Upper lobe of right lung (tissue), 1 donor: ENCODE data around the gene UTP25. TPM values are rescaled to one million over a fixed set of nuclear protein-coding genes. Genes with fewer than 3 reads are reported as not detected.

Experiments used
- ATAC-seq: fragments of 200-7000 bp; cut with Tn5 transposase; one replicate; pipeline ENCODE4 v1.9.1; 2020; ENCODE audit warnings: mild to moderate bottlenecking, moderate library complexity
- DNase-seq: peaks from one replicate; pipeline ENCODE4 v3.0.0-alpha.2; 2020
- H3K27ac ChIP-seq: fragments of 200-600 bp; one replicate; pipeline ENCODE4 v1.8.0; 2022
- H3K27me3 ChIP-seq: fragments of 200-600 bp; one replicate; pipeline ENCODE4 v1.8.0; 2022; ENCODE audit warnings: mild to moderate bottlenecking
- H3K36me3 ChIP-seq: fragments of 200-600 bp; one replicate; pipeline ENCODE4 v1.8.0; 2022
- H3K4me1 ChIP-seq: fragments of 200-600 bp; one replicate; pipeline ENCODE4 v1.8.0; 2022
- H3K4me3 ChIP-seq: fragments of 200-600 bp; one replicate; pipeline ENCODE4 v1.8.0; 2022; ENCODE audit warnings: mild to moderate bottlenecking
- H3K9me3 ChIP-seq: fragments of 200-600 bp; one replicate; pipeline ENCODE4 v1.8.0; 2022
- intact Hi-C: fragments of 100-400 bp; cut with DNase I; formaldehyde crosslinking; loops from one replicate; pipeline ENCODE4 v1.11.0; 2022
- total RNA-seq: library from RNA; stranded (reverse); fragmentation: NEBNext Ultra II Directional; extraction: Animal tissue kit (Norgen Biotek cat#: 25700); gene quantifications from one replicate; pipeline ENCODE4 v1.2.1, GENCODE V29; 2021
- TF ChIP-seq, protein P1 (sequence below): fragments of 200-600 bp; IDR thresholded peaks from one replicate; pipeline ENCODE4 v1.8.0; 2022; ENCODE audit warnings: antibody characterized with exemption
- donor health status: DM: no; HTN: yes; CAD: no; lungs with severe emphysema.

UTP25 gene
- total RNA-seq, 1 donor from 2014 or later = 7.1 TPM

DNA sequence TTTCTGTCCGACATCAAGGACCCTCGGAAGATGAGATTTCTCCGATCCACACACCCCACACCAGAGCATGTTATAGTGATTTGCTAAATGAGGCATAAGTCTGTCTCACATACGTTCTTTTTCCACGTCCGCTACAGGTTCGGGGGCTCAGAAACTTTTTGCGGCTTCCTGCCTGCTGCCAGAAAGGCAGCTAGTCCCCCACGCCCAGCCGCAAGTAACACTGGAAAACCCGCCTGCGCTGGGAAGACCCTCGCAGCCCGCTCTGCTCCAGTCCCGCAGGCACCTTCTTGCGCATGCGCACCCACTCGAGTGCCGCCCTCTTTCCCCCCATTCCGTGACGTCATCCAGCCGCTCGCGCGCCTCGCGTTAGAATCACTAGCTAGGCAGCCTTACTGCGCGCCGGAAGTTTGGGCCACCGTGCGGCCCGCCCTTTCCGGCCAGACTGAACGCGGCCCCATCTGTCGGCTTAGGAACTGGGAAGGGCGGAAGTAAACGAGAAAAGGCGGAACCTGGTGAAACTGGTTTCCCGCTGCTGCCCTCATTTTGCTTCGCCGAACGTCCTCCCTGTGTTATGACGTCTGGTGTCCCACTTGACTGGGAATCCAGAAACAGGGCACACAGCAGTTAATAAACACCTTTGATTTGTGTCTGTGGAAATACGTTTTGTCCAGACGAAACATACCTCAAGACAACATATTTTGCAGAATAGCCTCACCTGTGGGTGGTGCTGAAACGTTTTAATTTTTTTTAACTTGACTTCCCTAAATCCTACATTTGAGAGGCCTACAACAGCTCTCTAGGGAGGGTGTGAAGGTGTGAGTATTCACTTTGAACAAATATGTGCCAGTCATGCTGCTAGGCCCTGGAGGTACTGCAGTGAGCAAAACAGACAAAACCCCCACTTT is 43.3 kb upstream of the UTP25 start, which contains the start of gene C1orf74:
Gene C1orf74 (minus strand): TSS at position 295 of the 905 bp plus-strand sequence. CDS start 925 bp downstream, outside the sequence.
- H3K4me1 ChIP-seq = peaks cover 8% of the 10 kb centered on the region
- peak within 1 kb of the TSS; percentile 85 for H3K27ac ChIP-seq
- no peaks in the 10 kb centered on the region for H3K36me3 ChIP-seq
- peak within 1 kb of the TSS; percentile 62 for H3K4me3 ChIP-seq
- TF ChIP-seq, protein P1, sequence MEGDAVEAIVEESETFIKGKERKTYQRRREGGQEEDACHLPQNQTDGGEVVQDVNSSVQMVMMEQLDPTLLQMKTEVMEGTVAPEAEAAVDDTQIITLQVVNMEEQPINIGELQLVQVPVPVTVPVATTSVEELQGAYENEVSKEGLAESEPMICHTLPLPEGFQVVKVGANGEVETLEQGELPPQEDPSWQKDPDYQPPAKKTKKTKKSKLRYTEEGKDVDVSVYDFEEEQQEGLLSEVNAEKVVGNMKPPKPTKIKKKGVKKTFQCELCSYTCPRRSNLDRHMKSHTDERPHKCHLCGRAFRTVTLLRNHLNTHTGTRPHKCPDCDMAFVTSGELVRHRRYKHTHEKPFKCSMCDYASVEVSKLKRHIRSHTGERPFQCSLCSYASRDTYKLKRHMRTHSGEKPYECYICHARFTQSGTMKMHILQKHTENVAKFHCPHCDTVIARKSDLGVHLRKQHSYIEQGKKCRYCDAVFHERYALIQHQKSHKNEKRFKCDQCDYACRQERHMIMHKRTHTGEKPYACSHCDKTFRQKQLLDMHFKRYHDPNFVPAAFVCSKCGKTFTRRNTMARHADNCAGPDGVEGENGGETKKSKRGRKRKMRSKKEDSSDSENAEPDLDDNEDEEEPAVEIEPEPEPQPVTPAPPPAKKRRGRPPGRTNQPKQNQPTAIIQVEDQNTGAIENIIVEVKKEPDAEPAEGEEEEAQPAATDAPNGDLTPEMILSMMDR = no peak
- no peaks in the 10 kb centered on the region for H3K9me3 ChIP-seq
- peak; percentile 99 for ATAC-seq
- H3K27me3 ChIP-seq = no peaks in the 10 kb centered on the region
- DNase-seq = peak; percentile 100
- intact Hi-C loops = no loop called here

DNA sequence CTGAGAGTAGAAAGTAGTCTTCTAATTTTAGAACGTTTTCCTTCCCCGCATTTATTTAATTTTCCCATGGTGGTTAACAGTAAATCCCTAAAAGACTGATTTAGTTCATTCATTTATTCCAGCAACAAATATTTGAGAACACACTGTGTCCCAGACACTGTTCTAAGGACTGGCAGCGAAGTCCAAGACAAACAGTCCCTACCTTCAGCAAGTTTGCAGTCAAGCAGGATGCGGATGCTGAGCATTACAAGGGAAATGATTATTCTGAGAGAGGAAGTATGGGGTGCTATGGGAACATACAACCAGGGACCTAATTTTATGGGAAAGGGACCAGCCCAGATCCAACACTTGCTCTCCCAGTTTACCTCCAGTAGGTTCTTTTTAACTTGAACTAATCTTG is 42.2 kb upstream of the UTP25 start:
- no peaks in the 10 kb centered on the region for H3K9me3 ChIP-seq
- no peak overlapping the region for H3K27ac ChIP-seq
- TF ChIP-seq, protein P1 = no peak
- no peak overlapping the region for H3K4me3 ChIP-seq
- H3K27me3 ChIP-seq = no peaks in the 10 kb centered on the region
- ATAC-seq (no peak), DNase-seq (no peak)
- H3K4me1 ChIP-seq = peaks cover 8% of the 10 kb centered on the region
- no peaks in the 10 kb centered on the region for H3K36me3 ChIP-seq
- intact Hi-C loops = no loop called here

DNA sequence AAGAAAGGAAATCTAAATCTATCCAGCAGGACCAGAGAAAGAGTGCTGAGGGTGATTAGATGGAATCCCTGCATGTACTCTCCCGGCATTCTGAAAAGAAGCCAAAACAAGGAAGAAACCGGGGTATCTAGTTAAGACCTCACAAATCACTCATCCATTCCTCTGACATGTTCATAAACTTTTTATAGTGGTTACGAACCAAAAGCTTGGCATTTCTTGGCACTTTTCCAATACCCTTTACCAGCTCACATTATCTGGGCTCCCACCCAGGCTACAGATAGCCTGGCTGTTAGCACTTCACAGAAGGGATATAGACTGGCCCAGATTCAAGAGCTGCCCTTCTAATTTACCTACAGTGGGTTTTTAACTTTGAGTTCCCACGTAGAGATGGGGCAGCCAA is 41.6 kb upstream of the UTP25 start:
- Histone ChIP-seq H3K27me3 (no peaks in the 10 kb centered on the region), H3K4me3 (no peak overlapping the region), H3K9me3 (no peaks in the 10 kb centered on the region), H3K4me1 (peaks cover 8% of the 10 kb centered on the region), H3K36me3 (no peaks in the 10 kb centered on the region), H3K27ac (no peak overlapping the region)
- TF ChIP-seq, protein P1 = no peak
- intact Hi-C loops = no loop called here
- no peak for ATAC-seq
- no peak for DNase-seq

DNA sequence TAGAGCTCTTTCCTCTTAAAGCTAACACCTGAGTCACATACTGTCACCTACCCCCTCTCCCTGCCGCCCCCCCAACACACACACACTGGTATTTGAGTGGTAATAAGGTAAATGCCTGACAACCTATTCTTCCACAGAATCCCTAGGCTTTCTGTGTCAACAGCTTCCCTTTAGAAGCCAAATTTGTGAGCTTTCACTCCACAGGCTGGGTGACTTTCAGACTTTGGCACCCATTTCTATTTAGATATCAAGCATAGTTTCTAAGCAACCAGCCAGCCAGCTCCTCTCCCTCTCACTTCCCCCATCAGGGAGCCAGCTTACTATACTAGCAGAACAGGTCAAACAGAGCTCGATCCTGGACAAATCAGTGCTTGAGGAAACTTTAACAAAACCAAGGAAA is 40.2 kb upstream of the UTP25 start:
- H3K27ac ChIP-seq = peak overlapping the region; percentile 31
- no peaks in the 10 kb centered on the region for H3K36me3 ChIP-seq
- H3K4me1 ChIP-seq = peaks cover 8% of the 10 kb centered on the region
- ATAC-seq (peak; percentile 2), DNase-seq (no peak)
- H3K4me3 ChIP-seq = no peak overlapping the region
- H3K27me3 ChIP-seq = no peaks in the 10 kb centered on the region
- TF ChIP-seq, protein P1 = no peak
- intact Hi-C loops = no loop called here
- H3K9me3 ChIP-seq = no peaks in the 10 kb centered on the region

DNA sequence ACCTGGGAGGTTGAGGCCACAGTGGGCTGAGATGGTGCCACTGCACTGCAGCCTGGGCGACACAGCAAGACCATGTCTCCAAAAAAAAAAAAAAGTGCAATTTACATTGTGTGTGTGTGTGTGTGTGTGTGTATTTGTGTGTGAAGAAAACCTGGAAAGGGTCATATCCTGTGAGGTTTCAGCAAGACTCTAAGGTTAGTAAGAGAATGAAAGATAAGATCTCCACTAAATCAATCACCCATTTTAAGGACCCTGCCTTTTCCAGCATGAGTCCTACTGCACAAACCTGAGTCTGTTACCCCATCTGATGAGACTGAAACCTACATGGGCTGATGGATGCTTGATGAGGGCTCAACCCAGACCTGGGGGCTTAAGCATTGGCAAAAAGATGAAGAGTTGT is 38.5 kb upstream of the UTP25 start:
- DNase-seq (no peak), ATAC-seq (no peak)
- Histone ChIP-seq H3K4me1 (no peaks in the 10 kb centered on the region), H3K9me3 (no peaks in the 10 kb centered on the region), H3K27me3 (no peaks in the 10 kb centered on the region), H3K27ac (no peak overlapping the region), H3K4me3 (no peak overlapping the region), H3K36me3 (no peaks in the 10 kb centered on the region)
- intact Hi-C loops = no loop called here
- TF ChIP-seq, protein P1 = no peak
